HG02623 (cell line): Measurements from ENCODE around the gene ASF1B.

ENCODE experiments used
- ATAC-seq: cut with Tn5 transposase; IDR thresholded peaks from one replicate; pipeline ENCODE4 v1.9.1; 2021; ENCODE audit warnings: moderate library complexity; ENCODE audit not compliant: unreplicated experiment

The ASF1B gene

DNA sequence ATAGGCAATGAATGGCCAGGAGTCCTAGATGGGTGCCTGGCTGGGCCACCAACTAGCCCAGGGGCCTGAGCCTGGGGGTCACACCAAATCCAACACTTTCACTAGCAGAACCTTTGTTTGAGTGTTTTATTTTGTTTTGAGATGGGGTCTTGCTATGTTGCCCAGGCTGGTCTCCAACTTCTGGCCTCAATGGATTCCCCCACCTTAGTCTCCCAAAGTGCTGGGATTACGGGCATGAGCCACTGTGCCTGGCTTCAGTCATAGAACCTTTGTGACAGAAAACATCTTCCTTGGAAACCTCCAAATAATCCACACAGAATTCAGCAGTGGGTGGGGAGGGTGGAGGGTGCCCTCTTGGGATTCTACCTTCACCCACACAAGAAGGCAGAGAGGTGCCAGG, 24.9 kb downstream of the ASF1B start:
- ATAC-seq, result no peak

DNA sequence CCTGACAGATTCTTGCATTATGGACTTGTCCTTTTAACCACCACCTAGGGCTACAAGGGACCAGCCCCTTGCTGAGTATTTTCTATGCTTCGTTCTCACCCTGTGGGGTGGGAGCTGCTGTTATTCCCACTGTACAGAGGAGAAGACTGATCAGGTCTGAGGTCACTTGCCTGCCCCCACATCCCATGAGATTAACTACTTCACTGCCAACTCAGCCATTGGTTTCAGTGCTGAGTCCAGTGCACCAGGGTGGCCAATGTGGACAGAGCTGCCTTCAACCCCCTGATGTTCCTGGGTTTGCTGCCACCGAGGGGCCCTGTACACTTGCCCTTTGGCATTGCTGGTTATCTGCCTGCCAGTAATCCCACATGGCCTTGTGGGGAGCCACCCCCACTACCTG, 25.7 kb downstream of the ASF1B start:
- ATAC-seq, result no peak

DNA sequence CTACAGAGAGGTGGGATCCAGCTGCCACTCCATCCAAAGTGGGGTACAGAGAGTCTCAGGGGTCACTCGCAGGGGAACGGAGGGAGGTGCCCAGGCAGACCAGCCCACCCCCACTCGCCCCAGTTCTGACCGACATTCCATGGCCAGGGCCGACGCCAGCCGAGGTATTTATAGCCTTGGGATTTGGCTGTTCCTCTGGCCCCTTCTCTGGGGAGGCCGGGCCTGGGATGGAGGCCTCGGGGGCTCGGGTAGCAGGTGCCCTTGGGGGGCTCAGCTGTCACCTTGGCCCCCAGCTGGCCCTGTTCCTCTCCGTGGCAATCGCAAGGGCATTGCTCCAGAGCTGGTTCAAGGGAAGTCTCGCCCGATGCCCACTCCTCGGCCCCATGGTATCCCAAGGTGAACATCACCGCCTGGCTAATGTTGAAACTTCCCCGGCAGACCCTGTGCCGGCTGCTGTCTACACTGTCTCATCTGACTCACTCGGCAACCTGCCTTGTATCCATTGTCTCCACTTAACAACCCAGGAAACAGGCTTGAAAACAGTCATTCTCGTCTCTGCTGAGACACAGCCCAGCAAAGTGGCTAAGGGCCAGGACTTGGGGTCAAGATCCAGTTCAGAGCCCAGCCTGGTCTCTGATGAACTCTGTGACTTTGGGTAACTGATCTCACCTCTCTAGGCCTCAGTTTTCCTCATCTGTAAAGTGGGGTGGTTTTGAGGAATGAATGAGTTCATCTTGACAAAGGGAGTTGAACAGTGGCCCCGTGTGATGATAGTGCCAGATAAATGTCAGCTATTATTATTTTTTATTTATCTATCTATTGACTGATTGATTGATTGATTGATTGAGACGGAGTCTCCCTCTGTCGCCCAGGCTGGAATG, 28.6 kb downstream of the ASF1B start:
- no peak for ATAC-seq

DNA sequence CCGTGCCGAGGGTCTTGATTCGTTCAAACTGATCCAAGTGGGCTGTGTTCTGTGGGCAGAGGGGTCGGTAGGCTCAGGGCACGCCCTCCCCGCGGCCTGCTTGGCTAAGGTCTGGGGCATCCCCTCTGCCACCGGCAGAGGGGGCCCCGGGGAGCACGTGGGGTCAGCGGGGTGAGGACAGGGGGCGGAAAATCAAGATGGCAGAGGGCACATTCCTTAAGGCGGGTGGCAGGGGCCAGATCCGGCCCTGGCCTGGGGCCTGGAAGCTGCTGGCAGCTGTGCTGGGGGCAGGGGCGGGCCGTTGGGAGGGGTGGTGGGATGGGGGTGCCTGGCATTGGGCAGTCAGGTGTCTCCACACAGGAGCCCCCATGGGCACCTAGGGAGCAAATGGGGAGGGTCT, 29.5 kb downstream of the ASF1B start:
- ATAC-seq, result no peak

DNA sequence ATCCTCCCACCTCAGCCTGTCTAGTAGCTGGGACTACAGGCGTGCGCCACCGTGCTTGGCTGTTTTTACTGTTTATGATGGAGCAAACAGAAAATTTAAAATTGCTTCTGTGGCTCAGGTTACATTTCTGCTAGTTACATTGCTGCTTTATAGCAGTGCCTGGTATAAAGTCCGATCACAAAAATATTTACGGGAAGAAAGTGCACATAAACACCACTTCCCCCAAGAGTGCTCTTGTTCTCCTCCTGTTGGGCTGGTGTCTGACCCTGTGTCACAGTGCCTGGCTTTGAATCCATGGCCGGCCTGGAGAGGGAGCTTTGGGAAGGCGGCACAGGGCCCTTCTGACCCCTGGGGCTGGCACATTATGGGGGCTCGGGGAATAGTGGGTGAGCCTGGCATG, 30.7 kb downstream of the ASF1B start:
- no peak for ATAC-seq

DNA sequence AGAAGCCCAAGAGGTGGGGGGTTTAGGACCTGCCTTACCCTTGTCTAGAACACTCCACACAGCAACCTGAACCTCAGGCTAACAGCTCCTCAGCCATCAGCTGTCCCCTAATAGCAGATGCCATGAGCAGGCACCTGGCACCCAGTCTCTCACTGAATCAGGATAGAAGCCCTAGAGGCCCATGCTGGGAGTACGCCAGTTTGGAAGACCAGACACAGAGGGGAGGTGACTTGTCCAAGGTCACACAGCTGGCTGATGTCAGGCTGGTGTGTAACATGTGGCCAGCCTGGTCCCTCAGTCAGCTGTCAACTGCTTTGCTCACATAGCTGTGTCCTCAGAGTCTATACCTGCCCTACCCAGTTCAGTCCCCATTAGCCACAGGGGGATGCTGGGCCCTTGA, 33.1 kb downstream of the ASF1B start:
- ATAC-seq, result no peak

DNA sequence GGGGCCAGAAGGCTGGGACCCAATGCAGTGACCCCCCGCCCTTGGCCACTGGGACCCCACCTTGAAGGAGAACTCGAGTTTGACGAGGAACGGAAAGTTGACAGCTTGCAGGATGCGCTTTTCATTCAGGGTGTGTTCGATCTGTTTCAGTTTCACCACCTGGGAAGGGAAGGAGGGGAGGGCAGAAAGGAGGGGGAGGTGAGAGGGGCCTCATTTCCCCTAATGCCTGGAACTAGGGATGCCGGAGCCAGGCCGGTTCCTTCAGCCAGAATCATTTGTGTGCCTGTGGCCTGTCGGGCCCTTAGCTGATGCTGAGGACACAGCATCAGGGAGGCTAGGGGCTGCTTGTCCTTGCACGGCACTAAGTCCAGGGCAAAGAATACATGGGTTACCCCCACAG, 33.6 kb downstream of the ASF1B start:
- no peak for ATAC-seq

DNA sequence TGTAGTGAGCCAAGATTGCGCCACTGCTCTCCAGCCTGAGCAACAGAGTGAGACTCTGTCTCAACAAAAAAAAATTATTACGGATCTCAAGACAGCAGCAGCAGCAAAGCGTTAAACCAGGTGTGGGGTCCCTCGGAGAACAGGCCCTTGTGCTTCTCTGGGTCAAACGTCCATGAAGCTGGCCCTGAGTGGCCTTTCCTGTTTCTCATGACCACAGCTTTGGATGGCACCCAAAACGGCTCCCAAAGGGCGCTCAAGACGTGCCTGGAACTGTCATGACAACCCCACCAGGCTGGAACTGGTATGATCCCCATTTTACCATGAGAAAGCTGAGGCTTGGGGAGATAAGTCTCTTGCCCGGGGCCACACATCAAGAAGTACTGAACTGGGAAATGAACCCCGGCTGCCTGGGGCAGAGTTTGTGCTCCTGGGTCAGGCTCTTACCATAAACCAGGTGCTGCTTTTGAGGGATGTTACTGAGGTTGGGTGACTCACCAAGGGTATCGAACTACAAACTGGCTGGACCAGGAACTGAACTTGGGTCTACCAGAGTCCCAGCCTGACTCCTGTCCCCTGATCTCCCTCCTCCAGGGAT, 34.2 kb downstream of the ASF1B start:
- ATAC-seq, result no peak

DNA sequence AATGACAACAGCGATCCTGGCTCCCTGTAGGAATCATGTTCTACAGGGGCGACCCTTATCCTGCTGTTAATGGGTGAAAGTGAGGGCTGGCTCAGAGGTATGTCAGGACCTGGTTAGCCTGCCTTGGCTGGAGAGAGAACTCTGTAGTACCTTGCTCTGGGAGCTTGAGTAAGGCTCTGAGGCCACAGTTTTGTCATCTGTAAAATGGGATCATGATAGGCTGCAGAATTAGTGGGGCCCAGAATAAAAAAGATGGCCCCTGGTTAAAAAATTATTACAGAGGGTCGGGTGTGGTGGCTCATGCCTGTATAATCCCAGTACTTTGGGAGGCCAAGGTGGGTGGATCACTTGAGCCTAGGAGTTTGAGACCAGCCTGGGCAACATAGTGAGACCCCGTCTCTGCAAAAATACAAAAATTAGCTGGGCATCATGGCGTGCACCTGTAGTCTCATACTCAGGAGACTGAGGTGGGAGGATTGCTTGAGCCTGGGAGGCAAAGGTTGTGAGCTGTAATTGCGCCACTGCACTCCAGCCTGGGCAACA, 35.3 kb downstream of the ASF1B start:
- no peak for ATAC-seq

DNA sequence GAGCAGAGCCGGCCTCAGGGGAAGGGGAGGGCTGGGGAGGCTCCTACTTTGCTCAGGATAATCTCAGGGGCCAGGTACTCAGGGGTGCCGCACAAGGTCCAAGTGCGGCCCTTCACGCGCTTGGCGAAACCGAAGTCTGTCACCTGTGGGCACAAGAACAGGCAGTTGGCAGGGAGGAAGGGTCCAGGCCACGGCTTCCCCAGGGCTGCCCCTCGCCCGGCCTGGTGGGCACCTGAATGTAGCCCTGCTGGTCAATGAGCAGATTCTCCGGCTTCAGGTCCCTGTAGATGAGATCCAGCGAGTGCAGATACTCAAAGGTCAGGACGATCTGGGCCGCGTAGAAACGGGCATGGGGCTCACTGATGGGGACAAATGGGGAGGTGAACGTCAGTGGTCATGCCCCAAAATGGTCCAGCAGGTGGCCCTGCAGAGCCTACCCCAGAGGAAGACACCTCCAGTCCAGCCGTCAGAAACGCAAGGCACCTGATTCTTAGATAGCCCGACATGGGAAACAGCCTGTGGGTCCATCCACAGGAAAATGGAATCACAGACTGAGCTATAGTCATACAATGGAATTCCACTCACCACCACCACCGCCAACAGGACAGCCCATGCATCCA, 38.7 kb downstream of the ASF1B start:
- no peak for ATAC-seq

DNA sequence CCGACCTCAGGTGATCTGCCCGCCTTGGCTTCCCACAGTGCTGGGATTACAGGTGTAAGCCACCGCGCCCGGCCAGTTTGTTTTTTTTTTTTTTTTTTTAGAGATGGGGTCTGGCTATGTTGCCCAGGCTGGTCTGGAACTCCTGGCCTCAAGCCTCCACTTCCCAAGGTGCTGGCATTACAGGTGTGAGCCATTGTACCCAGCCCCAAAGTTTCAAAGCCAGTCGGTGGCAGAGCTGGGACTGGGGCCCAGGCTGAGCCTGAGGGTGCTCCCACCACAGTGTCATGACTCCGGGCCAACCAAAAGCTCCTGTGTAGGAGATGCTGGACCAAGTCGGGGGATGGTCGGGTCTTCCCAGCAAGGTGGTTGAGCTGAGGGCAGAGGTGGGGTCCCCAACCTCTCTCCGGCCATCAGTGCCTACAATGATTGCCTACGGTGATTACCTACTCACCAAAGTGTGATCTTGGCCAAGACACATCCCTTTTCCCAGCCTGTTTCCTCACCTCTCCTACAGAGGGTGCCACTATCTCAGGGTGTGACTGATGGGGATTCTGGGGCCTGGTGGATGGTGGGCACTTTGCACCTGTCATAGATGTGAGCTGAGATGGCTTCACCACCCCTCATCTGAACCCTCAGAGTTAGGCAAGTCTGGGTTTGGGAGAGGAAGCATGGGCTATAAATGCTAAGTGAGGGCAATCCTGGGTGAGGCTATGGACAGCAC, 40.0 kb downstream of the ASF1B start:
- no peak for ATAC-seq

DNA sequence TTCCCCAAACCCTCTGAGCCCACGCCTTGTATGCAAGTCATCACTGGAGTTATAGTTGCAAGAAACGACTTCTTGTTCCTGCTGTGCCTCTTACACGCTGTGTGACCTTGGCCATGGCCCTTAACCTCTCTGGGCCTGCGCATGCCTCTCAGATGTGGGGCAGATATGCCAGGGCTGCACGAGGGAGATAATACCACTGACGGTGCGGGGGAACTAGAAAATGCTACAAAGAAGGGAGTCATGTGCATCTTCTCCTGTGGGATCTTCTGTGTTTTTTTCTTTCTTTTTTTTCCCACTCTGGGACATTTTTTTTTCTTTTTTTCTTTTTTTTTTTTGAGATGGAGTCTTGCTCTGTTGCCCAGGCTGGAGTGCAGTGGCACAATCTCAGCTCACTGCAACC, 41.5 kb downstream of the ASF1B start:
- no peak for ATAC-seq

DNA sequence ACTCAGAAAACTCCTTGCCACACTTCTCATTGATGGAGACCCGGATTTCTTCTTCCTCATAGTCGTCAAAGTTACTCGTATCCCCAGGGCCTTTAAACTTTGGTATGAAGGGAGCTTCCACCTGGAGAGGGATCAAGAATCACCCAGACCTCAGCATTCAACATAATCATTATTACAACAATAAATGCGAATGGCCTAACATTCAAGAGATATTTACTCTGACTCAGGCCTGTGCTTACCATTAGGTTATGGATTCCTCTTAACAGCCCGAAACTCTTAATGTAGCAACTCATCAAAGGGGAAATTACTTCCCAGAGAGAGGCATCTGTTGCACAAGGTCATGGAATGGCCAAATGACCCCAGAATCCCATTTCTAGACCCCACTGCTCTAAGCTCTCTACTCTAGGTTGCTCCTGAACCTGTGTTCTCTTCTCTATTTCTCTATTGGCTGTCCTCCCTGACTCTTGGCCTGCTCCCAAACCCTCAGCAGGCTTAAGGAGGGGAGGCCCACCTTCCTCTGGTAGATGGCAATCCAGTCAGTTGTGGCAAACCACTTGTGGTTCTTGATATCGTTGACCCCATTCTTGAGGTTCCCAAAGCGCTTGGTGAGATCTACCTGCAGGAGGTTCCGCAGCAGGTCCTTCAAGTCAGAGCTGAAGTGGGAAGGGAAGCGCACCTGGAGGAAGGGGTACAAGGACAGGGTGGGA, 43.1 kb downstream of the ASF1B start:
- no peak for ATAC-seq

DNA sequence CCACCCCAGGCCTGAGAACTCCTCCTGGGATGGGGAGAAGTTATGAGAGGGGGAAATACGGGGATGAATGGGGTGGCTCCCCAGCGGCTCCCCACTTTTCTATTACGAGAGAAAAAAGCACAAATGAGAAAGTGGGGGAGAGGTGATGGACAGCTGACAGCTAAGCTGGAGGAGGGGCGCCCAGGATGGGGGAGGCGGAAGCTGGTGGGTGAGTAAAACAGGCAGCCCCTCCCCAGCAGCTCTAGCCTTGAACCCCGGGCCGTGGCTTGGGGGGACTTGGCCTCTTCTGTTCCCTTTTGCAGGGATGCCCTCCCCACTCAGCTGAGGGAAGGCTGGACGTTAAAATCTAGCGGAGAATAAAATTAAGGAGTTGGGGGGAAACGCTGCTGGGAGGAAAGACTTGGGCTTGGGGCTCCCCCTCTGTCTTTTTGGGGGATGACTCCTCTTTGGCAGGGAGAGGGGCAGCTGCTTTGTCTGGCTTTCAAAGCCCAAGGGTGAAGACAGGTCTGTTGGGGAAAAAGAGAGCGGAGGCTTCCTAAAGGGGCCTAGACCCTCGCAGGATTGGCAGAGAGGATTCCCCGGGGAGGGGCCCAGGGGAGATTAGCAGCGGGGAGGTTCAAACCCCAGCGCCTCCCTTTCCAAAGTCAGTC, 44.5 kb downstream of the ASF1B start:
- ATAC-seq, result no peak

DNA sequence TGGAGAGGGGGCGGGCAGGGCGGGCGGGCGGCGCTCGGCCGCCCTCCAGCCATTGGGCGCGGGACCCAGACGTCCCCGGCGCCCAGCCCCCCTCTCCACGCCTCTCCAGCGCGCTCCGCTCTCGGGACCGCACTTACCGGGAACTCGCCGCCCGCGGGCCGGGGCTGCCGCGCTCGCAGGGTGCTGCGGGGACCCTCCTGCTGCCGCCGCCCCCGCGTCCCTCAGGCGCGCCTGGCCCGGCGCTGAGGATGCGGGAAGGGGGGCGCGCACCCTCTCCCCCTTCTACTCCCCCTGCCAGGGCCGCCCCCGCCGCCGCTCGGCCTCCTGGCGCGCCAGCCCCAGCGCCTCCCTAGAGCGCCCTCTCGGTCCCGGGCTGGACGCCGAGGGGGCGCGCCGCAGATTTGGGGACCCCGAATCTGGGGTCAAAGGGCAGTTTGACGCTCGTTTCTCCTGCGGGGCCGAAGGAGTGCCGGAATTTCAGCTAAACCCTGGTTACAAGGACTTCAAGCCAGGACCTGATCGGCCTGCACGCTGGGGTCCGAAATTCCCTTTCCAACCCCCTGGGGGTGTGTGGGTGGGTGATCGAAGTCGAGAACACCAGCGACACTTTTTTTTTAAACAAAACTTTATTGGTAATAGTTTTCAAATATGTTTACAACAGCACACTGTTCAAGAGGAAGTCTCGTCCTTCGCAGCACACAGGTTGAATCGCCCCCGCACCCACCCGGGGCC, 45.1 kb downstream of the ASF1B start:
- ATAC-seq, result peak; percentile 54

DNA sequence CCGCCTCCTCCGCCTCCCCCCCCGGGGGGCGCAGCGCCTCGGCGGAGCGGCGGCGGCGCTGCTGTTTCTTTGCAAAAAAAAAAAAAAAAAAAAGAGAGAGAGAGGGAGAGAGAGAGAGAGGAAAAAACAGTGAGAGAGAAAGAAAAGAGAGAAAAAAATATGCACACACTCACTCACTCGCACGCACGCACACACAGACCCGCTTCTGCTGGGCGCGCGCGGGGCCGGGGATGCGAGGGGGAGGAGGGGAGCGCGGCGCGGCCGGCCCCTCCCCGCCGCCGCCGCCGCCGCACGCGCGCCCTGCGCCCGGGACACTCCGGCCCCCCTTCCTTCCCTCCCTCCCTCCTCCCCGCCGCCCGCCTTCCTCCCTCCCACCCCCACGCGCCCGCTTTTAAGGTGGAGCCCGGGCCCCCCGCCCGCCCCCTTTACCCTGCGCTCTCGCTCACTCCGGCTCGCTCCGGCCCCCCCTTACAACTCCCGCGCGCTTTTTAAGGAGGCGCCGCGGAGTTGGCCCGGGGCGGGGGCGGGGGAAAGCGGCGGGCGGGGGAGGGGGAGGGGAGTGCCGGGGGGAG, 45.8 kb downstream of the ASF1B start, which contains the start of gene SAMD1:
Gene SAMD1, minus strand, starts transcription at position 243 of the 572 bp plus-strand sequence.
- ATAC-seq, result peak; percentile 35

DNA sequence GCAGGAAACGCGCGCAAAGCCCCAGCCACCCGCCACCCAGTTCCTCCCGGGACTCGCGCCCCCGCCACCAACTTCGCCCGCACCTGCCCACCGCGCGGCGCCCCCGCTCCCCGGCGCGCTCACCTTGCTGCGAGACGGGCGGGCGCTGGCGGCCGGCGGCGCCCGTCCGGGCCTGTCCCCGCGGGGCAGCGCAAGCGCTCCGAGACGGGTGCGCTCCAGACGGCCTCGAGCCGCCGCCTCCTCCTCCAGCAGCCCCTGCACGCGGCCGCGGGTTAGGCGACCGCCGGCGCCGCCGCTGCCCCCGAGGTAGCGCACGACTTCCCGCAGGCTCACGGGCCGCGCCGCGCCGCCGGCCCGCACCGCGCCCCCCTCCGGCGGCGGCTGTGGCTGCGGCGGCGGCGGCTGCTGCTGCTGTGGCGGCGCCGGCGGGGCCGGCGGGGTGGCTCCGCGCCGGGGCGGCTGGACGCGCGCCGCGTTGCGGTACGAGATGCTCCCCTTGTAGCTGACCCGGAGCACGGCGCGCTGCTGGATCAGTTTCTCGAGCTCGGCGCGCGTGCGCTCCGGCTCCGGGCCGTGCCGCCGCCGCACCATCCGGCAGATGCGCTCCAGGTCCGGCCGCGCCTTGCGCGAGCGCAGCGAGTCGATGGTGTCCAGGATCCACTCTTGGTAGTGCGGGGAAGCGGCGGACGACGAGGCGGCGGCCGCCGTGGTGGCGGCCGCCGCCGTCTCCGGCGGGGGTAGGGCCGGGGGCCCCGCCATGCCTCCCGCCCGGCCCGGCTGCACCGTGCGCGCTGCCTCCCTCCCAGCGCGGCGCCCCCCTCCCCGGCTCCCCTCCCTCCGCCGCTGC, 46.5 kb downstream of the ASF1B start:
- peak; percentile 28 for ATAC-seq

DNA sequence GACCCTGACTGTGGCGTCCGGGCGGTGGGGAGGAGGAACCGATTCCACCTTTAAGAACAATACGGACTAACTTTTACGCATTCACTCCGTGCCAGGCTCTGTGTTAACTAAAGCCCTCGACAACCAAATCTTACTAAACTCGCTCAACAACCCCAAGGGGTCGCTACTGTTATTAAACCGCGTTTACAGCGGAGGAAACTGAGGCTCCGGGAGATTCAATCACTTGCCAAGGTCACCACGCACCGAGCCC, 47.1 kb downstream of the ASF1B start:
- ATAC-seq, result no peak
